H9 (cell line): ENCODE measurements around the gene CBLN3. TPM values are rescaled to one million over a fixed set of nuclear protein-coding genes. Genes with fewer than 3 reads are reported as not detected.

Experiments used
- DNase-seq: peaks from one replicate; pipeline ENCODE4 v3.0.0-alpha.2; 2017
- H2AFZ ChIP-seq: one replicate; pipeline ENCODE4 v1.6.1; 2013; ENCODE audit warnings: mild to moderate bottlenecking, low read length, control low read depth, moderate library complexity
- H2AK5ac ChIP-seq: 2 replicates; pipeline ENCODE4 v1.6.1; 2013; ENCODE audit warnings: low read length, control low read depth, mixed read lengths; ENCODE audit not compliant: insufficient read length
- H2BK120ac ChIP-seq: one replicate; pipeline ENCODE4 v1.6.1; 2013; ENCODE audit warnings: low read depth, mild to moderate bottlenecking, low read length, control low read depth, inconsistent platforms; ENCODE audit not compliant: poor library complexity, severe bottlenecking
- H2BK12ac ChIP-seq: 2 replicates; pipeline ENCODE4 v1.6.1; 2013; ENCODE audit warnings: low read length, control low read depth, mixed read lengths, low read depth; ENCODE audit not compliant: insufficient read length
- H2BK15ac ChIP-seq: 2 replicates; pipeline ENCODE4 v1.6.1; 2013; ENCODE audit warnings: low read depth, low read length, control low read depth
- H2BK20ac ChIP-seq: one replicate; pipeline ENCODE4 v1.6.1; 2013; ENCODE audit warnings: low read depth, mild to moderate bottlenecking, low read length, control low read depth, inconsistent platforms; ENCODE audit not compliant: poor library complexity, severe bottlenecking
- H2BK5ac ChIP-seq: 2 replicates; pipeline ENCODE4 v1.6.1; 2013; ENCODE audit warnings: low read length, control low read depth, mixed read lengths; ENCODE audit not compliant: insufficient read length
- H3K14ac ChIP-seq: 2 replicates; pipeline ENCODE4 v1.6.1; 2013; ENCODE audit warnings: low read length, control low read depth; ENCODE audit not compliant: insufficient read depth
- H3K18ac ChIP-seq: 2 replicates; pipeline ENCODE4 v1.6.1; 2013; ENCODE audit warnings: low read depth, mild to moderate bottlenecking, mixed read lengths, low read length, control low read depth; ENCODE audit not compliant: insufficient read length
- H3K23ac ChIP-seq: 2 replicates; pipeline ENCODE4 v1.6.1; 2013; ENCODE audit warnings: low read length, control low read depth, mixed read lengths, low read depth; ENCODE audit not compliant: insufficient read length
- H3K23me2 ChIP-seq: 2 replicates; pipeline ENCODE4 v1.6.1; 2013; ENCODE audit warnings: low read depth, mild to moderate bottlenecking, mixed read lengths, low read length, control low read depth; ENCODE audit not compliant: insufficient read length, poor library complexity, severe bottlenecking
- H3K27ac ChIP-seq: 2 replicates; pipeline ENCODE4 v1.5.1; 2013; ENCODE audit warnings: low read length, control low read depth, mixed read lengths, low read depth; ENCODE audit not compliant: insufficient read length
- H3K27me3 ChIP-seq: 2 replicates; pipeline ENCODE4 v1.6.1; 2013; ENCODE audit warnings: low read length, control low read depth, inconsistent platforms; ENCODE audit not compliant: insufficient read depth
- H3K4ac ChIP-seq: 2 replicates; pipeline ENCODE4 v1.6.1; 2013; ENCODE audit warnings: low read depth, mild to moderate bottlenecking, control low read depth, inconsistent platforms, low read length, moderate library complexity
- H3K4me1 ChIP-seq: 2 replicates; pipeline ENCODE4 v1.6.1; 2013; ENCODE audit warnings: low read length, control low read depth, inconsistent platforms; ENCODE audit not compliant: insufficient read depth
- H3K4me2 ChIP-seq: 2 replicates; pipeline ENCODE4 v1.6.1; 2013; ENCODE audit warnings: low read length, control low read depth, mixed read lengths; ENCODE audit not compliant: insufficient read length, insufficient read depth
- H3K56ac ChIP-seq: 2 replicates; pipeline ENCODE4 v1.6.1; 2013; ENCODE audit warnings: low read depth, mild to moderate bottlenecking, mixed read lengths, low read length, control low read depth; ENCODE audit not compliant: insufficient read length
- H3K79me1 ChIP-seq: 2 replicates; pipeline ENCODE4 v1.6.1; 2013; ENCODE audit warnings: low read depth, mild to moderate bottlenecking, moderate library complexity, low read length, control low read depth, inconsistent platforms; ENCODE audit not compliant: insufficient read depth, poor library complexity, severe bottlenecking
- H3K79me2 ChIP-seq: 2 replicates; pipeline ENCODE4 v1.6.1; 2013; ENCODE audit warnings: low read length, control low read depth, inconsistent platforms; ENCODE audit not compliant: insufficient read depth
- H3K9ac ChIP-seq: 2 replicates; pipeline ENCODE4 v1.6.1; 2013; ENCODE audit warnings: low read length, control low read depth, mixed read lengths; ENCODE audit not compliant: insufficient read length; ENCODE audit errors: extremely low read depth
- H3K9me3 ChIP-seq: one replicate; pipeline ENCODE4 v1.6.1; 2013; ENCODE audit warnings: low read depth, low read length, inconsistent platforms; ENCODE audit not compliant: control insufficient read depth
- H3T11ph ChIP-seq: one replicate; pipeline ENCODE4 v1.6.1; 2013; ENCODE audit warnings: mild to moderate bottlenecking, low read length, control low read depth, inconsistent platforms
- H4K20me1 ChIP-seq: one replicate; pipeline ENCODE4 v1.6.1; 2013; ENCODE audit not compliant: control insufficient read depth, insufficient read length, insufficient read depth
- H4K5ac ChIP-seq: 2 replicates; pipeline ENCODE4 v1.6.1; 2013; ENCODE audit warnings: low read depth, mild to moderate bottlenecking, mixed read lengths, low read length, control low read depth; ENCODE audit not compliant: insufficient read length
- H4K8ac ChIP-seq: replicated peaks from 2 replicates; pipeline ENCODE4 v1.6.1; 2013; ENCODE audit warnings: low read length, control low read depth, mixed read lengths, low read depth; ENCODE audit not compliant: insufficient read length
- H4K91ac ChIP-seq: 2 replicates; pipeline ENCODE4 v1.6.1; 2013; ENCODE audit warnings: low read depth, mild to moderate bottlenecking, moderate library complexity, mixed read lengths, low read length, control low read depth; ENCODE audit not compliant: insufficient read length
- H3K27ac Mint-ChIP-seq, 3 experiments: 2 replicates in 2 of 3; 3 replicates in 1 of 3; pipeline ENCODE4 v1.8.0; 2020 to 2021; ENCODE audit warnings: mixed read lengths in 3 of 3, mild to moderate bottlenecking in 1 of 3, moderate library complexity in 1 of 3
- H3K27me3 Mint-ChIP-seq: 2 replicates; pipeline ENCODE4 v1.8.0; 2021; ENCODE audit warnings: low read depth, mild to moderate bottlenecking, moderate library complexity, mixed read lengths
- H3K36me3 Mint-ChIP-seq, 3 experiments: 2 replicates in 2 of 3; 3 replicates in 1 of 3; pipeline ENCODE4 v1.8.0; 2020 to 2021; ENCODE audit warnings: low read depth in 3 of 3, mixed read lengths in 3 of 3; ENCODE audit not compliant: insufficient read depth in 1 of 3
- H3K4me1 Mint-ChIP-seq, 2 experiments: 2 replicates each; pipeline ENCODE4 v1.8.0; 2020; ENCODE audit warnings: mixed read lengths in 2 of 2
- H3K4me3 Mint-ChIP-seq, 2 experiments: 2 replicates in 1 of 2; 3 replicates in 1 of 2; pipeline ENCODE4 v1.8.0; 2020 to 2021; ENCODE audit warnings: mild to moderate bottlenecking in 2 of 2, mixed read lengths in 2 of 2, moderate library complexity in 1 of 2
- H3K9me3 Mint-ChIP-seq, 2 experiments: 2 replicates in 1 of 2; 3 replicates in 1 of 2; pipeline ENCODE4 v1.8.0; 2020; ENCODE audit warnings: mild to moderate bottlenecking in 2 of 2, mixed read lengths in 2 of 2, moderate library complexity in 1 of 2
- WGBS: extraction: QIAGEN DNeasy Blood & Tissue Kit; methylation state at CpG from one replicate; pipeline ENCODE4 v1.1.7; 2013; ENCODE audit warnings: missing lambda C conversion rate, low lambda C conversion rate, mixed read lengths; ENCODE audit not compliant: insufficient read length; ENCODE audit errors: extremely low coverage; 5-methylcytosine and 5-hydroxymethylcytosine counted together
- total RNA-seq: library from RNA; stranded (reverse); gene quantifications from 2 replicates; pipeline ENCODE4 v1.2.1, GENCODE V29; 2021
- TF ChIP-seq, protein P1 (sequence below): fragments of 200-600 bp; sonication (generic); conservative IDR thresholded peaks from 3 replicates; pipeline ENCODE4 v1.8.0; 2021; ENCODE audit warnings: antibody characterized with exemption, mild to moderate bottlenecking

The CBLN3 gene
- total RNA-seq, 1 experiment from 2014 or later = 0.39 TPM

DNA sequence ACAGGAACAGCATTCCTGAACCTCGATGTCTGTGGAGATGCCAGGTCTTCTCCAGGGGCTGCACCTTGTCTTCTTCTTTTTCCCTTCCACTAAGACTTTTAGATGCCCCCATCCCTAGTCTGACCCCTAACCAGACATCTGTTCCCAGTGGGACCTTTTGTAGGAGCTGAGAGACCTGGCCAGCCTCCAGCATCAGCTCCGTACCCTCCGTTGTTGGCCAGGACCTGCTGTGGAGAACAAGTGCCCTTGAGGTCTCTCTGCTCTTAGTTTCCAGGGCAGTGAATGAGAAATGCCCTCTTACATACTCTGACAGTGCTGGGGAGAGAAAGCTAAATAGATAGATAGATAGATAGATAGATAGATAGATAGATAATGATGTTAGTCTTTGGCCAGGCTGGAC, 29.9 kb upstream of the CBLN3 start:
- peaks cover 11 to 13% of the 10 kb centered on the region in 2 experiments for H3K9me3 Mint-ChIP-seq
- Histone ChIP-seq H3K23me2 (no peaks in the 10 kb centered on the region), H3T11ph (no peak overlapping the region), H3K27me3 (no peaks in the 10 kb centered on the region), H3K18ac (no peak overlapping the region), H2BK5ac (no peak overlapping the region), H3K9ac (no peak overlapping the region), H2AK5ac (no peak overlapping the region), H3K56ac (no peak overlapping the region), H3K4me2 (no peak overlapping the region), H3K79me2 (no peaks in the 10 kb centered on the region), H2BK12ac (no peak overlapping the region), H2BK120ac (no peak overlapping the region), H3K79me1 (no peaks in the 10 kb centered on the region), H4K8ac (no peak overlapping the region), H2AFZ (no peak overlapping the region), H3K14ac (no peak overlapping the region), H4K91ac (no peak overlapping the region), H2BK20ac (no peak overlapping the region), H2BK15ac (no peak overlapping the region), H3K4me1 (no peaks in the 10 kb centered on the region), H3K23ac (no peak overlapping the region), H4K20me1 (no peaks in the 10 kb centered on the region), H4K5ac (no peak overlapping the region), H3K27ac (no peak overlapping the region), H3K9me3 (no peaks in the 10 kb centered on the region), H3K4ac (no peak overlapping the region)
- peaks cover 2% of the 10 kb centered on the region; the same call in 1 of the 2 replicates for H3K27me3 Mint-ChIP-seq
- peaks cover 4 to 6% (median 5%) of the 10 kb centered on the region in 3 experiments; a peak in 6 of 7 replicates for H3K36me3 Mint-ChIP-seq
- TF ChIP-seq, protein P1, sequence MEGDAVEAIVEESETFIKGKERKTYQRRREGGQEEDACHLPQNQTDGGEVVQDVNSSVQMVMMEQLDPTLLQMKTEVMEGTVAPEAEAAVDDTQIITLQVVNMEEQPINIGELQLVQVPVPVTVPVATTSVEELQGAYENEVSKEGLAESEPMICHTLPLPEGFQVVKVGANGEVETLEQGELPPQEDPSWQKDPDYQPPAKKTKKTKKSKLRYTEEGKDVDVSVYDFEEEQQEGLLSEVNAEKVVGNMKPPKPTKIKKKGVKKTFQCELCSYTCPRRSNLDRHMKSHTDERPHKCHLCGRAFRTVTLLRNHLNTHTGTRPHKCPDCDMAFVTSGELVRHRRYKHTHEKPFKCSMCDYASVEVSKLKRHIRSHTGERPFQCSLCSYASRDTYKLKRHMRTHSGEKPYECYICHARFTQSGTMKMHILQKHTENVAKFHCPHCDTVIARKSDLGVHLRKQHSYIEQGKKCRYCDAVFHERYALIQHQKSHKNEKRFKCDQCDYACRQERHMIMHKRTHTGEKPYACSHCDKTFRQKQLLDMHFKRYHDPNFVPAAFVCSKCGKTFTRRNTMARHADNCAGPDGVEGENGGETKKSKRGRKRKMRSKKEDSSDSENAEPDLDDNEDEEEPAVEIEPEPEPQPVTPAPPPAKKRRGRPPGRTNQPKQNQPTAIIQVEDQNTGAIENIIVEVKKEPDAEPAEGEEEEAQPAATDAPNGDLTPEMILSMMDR = no peak
- no peak for DNase-seq
- H3K4me1 Mint-ChIP-seq = no peaks in the 10 kb centered on the region
- WGBS = no CpG with 5 or more reads among the region's 3 CpGs
- no peak overlapping the region; a peak in 1 of 5 replicates for H3K4me3 Mint-ChIP-seq
- H3K27ac Mint-ChIP-seq = peak overlapping the region in 1 of 3 experiments; percentile 28; a peak in 2 of 7 replicates
